ENCODE data around the gene POLR2C.

The POLR2C gene

DNA sequence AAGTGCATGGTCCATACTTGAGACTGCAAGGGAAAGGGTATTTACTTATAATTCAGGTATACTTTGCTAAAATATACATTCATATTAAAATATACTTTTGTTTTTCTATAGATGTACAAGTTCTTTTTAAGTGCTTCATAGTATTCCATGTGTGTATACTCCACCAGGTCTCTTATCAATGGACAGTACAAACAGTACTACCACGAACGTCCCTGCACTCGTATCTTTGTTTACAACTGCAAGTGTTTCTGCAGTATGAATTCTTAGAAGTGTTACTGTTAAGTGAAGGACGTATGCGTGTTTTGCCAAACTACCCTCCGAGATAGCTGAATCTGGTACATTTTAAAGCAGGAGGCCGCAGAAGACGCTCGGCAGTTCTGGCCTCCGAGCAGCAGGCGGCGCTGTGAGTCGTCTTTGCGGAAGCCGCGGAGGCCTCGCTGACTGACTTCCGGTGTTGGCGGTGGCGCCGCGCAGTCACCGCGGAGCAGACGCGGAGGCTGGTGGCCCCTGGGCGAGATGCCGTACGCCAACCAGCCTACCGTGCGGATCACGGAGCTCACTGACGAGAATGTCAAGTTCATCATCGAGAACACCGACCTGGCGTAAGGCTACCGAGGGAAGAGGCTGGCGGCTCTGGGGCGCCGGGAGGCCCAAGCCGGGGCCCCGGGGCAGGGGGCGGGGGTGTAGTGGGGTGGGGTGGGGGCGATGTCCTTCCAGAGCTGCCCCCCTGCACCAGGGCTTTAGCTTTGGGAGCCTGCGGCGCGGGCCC lies at the start of gene POLR2C:
Gene POLR2C (plus strand): TSS at position 471 of the 769 bp plus-strand sequence. CDS start 46 bp downstream, at position 517.
- Mint-ChIP-seq H3K27me3 (no peaks in the 10 kb centered on the region), H3K36me3 (ENCODE audit: low read depth) (peaks cover 90% of the 10 kb centered on the region), H3K4me1 (ENCODE audit: low read depth) (peaks cover 32% of the 10 kb centered on the region), H3K9me3 (no peaks in the 10 kb centered on the region), H3K4me3 (peak within 1 kb of the TSS; percentile 100), H3K27ac (peak within 1 kb of the TSS; percentile 100)
- peak; percentile 96 for DNase-seq

DNA sequence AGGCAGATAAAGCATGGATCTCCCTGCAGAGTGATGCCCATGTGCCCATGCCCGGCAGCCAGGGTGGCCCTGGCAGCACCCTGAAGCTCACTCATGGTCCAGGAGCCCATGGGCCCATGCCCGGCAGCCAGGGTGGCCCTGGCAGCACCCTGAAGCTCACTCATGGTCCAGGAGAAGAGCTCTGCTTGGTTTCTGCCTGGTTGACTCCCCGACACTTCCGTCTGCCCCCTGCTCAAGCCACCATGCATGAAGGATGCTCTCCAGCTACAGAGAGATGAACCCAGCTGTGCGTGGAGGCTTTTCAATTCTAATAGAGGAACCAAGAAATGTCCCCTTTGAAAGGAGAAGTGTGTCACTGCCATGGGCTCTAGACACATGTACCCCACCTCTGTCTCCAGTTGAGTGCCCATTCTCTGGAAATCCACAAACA lies 49.2 kb upstream of the POLR2C start:
- H3K4me1 Mint-ChIP-seq (ENCODE audit: low read depth) = peaks cover 12% of the 10 kb centered on the region
- peaks cover 3% of the 10 kb centered on the region for H3K27me3 Mint-ChIP-seq
- no peak overlapping the region for H3K4me3 Mint-ChIP-seq
- H3K36me3 Mint-ChIP-seq (ENCODE audit: low read depth) = no peaks in the 10 kb centered on the region
- DNase-seq = no peak
- no peak overlapping the region for H3K27ac Mint-ChIP-seq
- no peaks in the 10 kb centered on the region for H3K9me3 Mint-ChIP-seq

DNA sequence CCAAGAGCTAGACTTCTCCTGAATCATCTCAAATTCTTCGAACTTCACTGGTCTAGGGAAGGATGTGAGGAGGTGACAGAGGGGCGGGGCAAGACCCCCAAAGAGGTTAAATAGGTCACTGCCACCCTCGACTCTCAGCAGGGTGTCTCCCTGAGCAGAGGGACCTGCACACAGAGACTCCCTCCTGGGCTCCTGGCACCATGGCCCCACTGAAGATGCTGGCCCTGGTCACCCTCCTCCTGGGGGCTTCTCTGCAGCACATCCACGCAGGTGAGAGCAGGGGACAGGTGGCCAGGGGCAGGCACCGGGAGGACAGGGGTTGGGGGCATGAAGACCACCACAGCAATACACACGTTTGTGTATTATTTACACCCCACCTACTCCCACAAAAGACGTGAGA lies 48.7 kb upstream of the POLR2C start:
- Mint-ChIP-seq H3K36me3 (ENCODE audit: low read depth) (no peaks in the 10 kb centered on the region), H3K27ac (no peak overlapping the region), H3K4me3 (no peak overlapping the region), H3K27me3 (peaks cover 3% of the 10 kb centered on the region), H3K4me1 (ENCODE audit: low read depth) (peaks cover 15% of the 10 kb centered on the region), H3K9me3 (no peaks in the 10 kb centered on the region)
- DNase-seq = no peak

DNA sequence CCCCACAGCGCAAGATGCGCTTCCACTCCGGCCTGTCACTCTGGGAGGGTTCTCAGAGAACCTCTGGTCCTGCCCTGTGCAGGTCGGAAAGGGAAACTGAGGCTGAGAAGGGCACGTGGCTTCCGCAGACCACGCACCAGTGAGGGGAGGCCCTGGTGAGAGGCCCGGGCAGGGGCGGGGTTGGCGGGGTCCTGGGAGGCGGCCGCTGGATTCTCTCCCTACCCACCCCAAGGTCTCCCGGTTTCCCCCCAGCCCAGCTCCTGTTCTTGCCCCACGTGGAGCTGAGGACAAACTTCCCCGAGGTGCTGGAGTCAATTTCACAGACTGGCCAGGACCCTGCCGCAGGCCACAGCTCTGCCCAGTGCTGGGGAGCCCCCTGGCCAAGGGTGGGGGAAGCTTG lies 46.4 kb upstream of the POLR2C start:
- no peak for DNase-seq
- Mint-ChIP-seq H3K4me3 (no peak overlapping the region), H3K9me3 (no peaks in the 10 kb centered on the region), H3K36me3 (ENCODE audit: low read depth) (no peaks in the 10 kb centered on the region), H3K27ac (no peak overlapping the region), H3K4me1 (ENCODE audit: low read depth) (peaks cover 21% of the 10 kb centered on the region), H3K27me3 (no peaks in the 10 kb centered on the region)

DNA sequence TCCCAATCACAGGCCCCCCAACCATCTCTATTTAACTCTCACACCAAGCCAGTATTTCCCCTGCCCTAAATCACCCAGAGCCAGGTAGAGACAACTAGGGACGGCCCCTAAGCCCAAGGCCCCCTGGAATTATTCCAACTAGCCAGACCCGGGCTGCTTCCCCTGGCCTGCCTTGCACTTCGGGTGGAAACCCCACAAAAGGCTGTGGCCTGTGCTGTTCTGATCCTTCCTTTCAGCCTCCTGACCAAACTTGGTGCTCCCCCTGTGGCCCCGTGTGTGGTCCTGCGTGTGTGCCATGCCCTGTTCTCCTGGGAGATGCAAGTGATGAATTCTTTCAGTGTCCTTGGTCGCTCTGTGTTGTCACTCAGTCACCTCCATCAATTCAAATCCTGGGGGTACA lies 43.0 kb upstream of the POLR2C start:
- Mint-ChIP-seq H3K9me3 (no peaks in the 10 kb centered on the region), H3K27ac (no peak overlapping the region), H3K4me1 (ENCODE audit: low read depth) (peaks cover 21% of the 10 kb centered on the region), H3K4me3 (no peak overlapping the region), H3K36me3 (ENCODE audit: low read depth) (peaks cover 2% of the 10 kb centered on the region), H3K27me3 (no peaks in the 10 kb centered on the region)
- no peak for DNase-seq

DNA sequence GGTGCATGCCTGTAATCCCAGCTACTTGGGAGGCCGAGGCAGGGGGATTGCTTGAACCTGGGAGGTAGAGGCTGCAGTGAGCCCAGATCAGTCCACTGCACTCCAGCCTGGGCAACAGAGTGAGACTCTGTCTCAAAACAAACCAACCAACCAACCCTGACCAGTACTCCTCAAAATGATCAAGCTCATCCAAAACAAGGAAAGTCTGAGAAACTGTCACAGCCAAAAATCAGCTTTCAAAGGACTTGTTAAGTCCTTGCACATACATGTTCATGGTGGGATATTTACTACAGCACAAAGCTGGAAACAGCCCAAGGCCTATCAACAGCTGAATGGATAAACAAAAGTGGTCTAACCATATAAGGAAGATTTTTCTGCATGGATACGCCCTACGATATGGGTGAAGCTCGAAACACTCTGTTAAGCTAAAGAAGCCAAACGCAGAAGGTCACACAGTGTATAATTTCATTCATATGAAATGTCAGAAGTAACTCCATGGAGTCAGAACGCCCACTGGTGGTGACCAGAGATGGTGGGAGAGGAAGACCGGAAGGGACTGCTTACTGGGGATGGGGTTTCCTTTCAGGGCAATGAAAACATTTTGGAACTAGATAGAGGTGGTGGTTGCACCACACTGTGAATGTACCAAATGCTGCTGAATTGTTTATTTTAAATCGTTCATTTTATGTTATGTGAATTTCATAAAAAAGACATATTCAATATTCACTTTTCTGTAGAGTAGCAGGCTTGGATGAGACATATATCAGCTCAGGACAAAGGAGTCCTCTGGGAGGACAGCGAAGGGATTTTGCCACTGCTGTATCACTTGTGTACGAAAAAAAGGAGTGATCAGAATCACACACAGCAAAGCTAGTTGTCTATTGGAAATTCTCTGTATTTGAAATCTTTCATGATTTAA lies 40.2 kb upstream of the POLR2C start:
- Mint-ChIP-seq H3K9me3 (no peaks in the 10 kb centered on the region), H3K36me3 (ENCODE audit: low read depth) (peaks cover 15% of the 10 kb centered on the region), H3K27ac (no peak overlapping the region), H3K4me1 (ENCODE audit: low read depth) (peaks cover 14% of the 10 kb centered on the region), H3K4me3 (no peak overlapping the region), H3K27me3 (no peaks in the 10 kb centered on the region)
- no peak for DNase-seq

DNA sequence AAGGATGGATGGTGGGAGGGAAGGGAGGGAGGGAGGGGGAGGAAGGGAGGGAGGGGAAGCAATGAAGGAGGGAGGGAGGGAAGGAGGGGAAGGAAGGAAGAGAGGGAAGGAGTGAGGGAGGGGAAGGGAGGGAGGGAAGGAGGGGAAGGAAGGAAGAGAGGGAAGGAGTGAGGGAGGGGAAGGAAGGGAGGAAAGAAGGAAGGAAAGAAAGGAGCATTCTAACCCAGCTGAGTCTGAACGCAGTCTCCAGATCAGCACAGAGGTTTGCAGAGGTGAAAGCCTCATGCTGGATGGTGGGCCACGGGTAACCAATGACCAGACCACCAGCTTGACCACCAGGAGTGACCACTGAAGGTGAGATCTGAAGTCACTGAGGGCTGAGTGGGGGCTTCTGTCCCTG lies 39.3 kb upstream of the POLR2C start:
- no peak for DNase-seq
- Mint-ChIP-seq H3K9me3 (no peaks in the 10 kb centered on the region), H3K27me3 (no peaks in the 10 kb centered on the region), H3K27ac (no peak overlapping the region), H3K4me3 (no peak overlapping the region), H3K4me1 (ENCODE audit: low read depth) (peaks cover 9% of the 10 kb centered on the region), H3K36me3 (ENCODE audit: low read depth) (peaks cover 24% of the 10 kb centered on the region)

DNA sequence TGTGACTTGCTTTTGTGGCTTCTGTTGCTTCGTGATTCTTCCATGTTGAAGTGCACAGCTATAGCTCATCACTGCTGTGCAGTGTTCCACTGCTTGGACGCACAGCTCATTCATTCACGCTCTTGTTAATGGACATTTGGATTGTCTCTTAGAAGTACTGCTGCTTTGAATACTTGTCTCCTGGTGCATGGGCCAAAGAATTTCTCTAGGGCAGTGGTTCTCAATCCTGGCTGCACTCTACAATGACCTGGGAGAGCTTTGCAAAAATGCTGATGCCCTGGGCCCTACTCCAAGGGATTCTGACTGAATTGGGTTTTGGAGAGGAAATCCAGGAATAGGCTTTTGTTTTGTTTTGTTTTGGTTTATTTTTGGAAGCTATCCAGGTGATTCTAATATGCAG lies 37.9 kb upstream of the POLR2C start:
- no peaks in the 10 kb centered on the region for H3K27me3 Mint-ChIP-seq
- no peaks in the 10 kb centered on the region for H3K9me3 Mint-ChIP-seq
- no peak overlapping the region for H3K27ac Mint-ChIP-seq
- no peak overlapping the region for H3K4me3 Mint-ChIP-seq
- H3K4me1 Mint-ChIP-seq (ENCODE audit: low read depth) = no peaks in the 10 kb centered on the region
- H3K36me3 Mint-ChIP-seq (ENCODE audit: low read depth) = peaks cover 38% of the 10 kb centered on the region
- DNase-seq = no peak

DNA sequence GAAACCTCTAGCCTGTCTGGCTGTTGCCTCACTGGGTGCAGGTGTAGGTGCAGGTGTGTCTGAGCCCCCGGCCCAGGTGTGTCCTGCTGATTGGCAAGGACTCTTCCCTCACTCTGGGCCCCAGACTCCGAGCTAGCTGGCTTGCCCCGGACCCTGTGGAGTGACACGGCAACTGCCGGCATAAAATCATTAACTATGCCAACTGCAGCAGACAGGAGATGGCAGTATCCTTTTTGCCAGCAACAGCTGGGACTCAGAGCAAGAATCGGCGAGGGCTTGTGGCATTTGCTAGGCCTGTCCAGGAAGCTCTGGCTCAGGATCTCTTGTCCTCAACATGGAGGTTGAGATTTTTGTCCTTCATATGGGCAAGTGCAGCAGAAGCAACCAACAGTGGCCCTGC lies 36.1 kb upstream of the POLR2C start:
- no peak overlapping the region for H3K27ac Mint-ChIP-seq
- no peaks in the 10 kb centered on the region for H3K4me1 Mint-ChIP-seq (ENCODE audit: low read depth)
- DNase-seq = no peak
- peaks cover 56% of the 10 kb centered on the region for H3K36me3 Mint-ChIP-seq (ENCODE audit: low read depth)
- H3K27me3 Mint-ChIP-seq = no peaks in the 10 kb centered on the region
- H3K4me3 Mint-ChIP-seq = no peak overlapping the region
- H3K9me3 Mint-ChIP-seq = no peaks in the 10 kb centered on the region

DNA sequence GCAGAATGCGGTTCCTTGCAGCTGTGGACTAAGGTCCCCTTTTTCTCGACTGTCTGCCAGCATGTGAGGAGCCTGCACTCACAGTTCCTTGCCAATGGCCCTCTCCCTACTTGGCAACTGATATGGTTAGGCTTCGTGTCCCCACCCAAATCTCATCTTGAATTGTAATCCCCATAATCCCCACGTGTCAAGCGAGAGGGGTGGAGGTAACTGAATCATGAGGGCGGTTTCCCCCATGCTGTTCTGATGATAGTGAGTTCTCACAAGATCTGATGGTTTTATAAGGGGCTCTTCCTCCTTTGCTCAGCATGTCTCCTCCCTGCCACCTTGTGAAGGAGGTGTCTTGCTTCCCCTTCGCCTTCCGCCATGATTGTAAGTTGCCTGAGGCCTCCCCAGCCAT lies 35.2 kb upstream of the POLR2C start:
- H3K36me3 Mint-ChIP-seq (ENCODE audit: low read depth) = peaks cover 66% of the 10 kb centered on the region
- no peak overlapping the region for H3K4me3 Mint-ChIP-seq
- no peaks in the 10 kb centered on the region for H3K4me1 Mint-ChIP-seq (ENCODE audit: low read depth)
- H3K27ac Mint-ChIP-seq = no peak overlapping the region
- H3K27me3 Mint-ChIP-seq = no peaks in the 10 kb centered on the region
- no peaks in the 10 kb centered on the region for H3K9me3 Mint-ChIP-seq
- no peak for DNase-seq

DNA sequence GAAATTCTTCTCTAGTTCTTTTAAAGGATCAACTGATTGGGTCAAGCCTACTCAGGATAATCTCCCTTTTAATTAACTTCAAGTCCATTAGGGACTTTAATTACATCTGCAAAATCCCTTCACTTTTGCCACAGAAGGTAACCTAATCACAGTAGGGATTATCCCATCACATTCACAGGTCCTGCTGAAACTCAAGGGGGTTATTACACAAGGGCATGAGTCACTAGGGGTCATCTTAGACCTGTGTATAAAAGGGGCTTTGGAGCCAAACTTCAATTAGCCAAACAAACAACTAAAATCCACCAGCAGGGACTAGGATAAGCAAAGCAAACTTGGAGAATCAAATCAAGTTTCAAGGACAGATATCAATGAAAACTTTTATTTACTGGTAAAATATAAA lies 34.7 kb upstream of the POLR2C start:
- peaks cover 2% of the 10 kb centered on the region for H3K4me1 Mint-ChIP-seq (ENCODE audit: low read depth)
- H3K36me3 Mint-ChIP-seq (ENCODE audit: low read depth) = peaks cover 71% of the 10 kb centered on the region
- H3K4me3 Mint-ChIP-seq = no peak overlapping the region
- no peaks in the 10 kb centered on the region for H3K27me3 Mint-ChIP-seq
- no peak for DNase-seq
- no peak overlapping the region for H3K27ac Mint-ChIP-seq
- no peaks in the 10 kb centered on the region for H3K9me3 Mint-ChIP-seq

DNA sequence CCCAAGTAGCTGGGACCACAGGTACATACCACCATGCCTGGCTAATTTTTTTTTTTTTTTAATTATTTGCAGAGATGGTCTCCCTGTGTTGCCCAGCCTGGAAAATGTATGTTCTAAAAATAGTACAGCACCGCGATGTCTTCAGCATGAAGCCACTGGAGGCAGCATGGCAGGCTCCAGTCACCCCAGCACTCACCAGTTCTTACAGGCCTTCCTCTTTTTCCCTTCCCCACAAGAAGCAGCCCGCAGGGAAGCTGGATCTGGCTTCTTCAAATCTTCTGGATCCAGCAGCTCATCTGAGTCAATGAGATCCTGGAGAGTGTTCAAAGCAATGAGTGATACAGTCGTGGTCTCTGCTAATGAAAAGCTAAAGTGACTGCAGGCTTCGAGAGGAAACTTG lies 31.5 kb upstream of the POLR2C start:
- peaks cover 25% of the 10 kb centered on the region for H3K4me1 Mint-ChIP-seq (ENCODE audit: low read depth)
- no peak overlapping the region for H3K4me3 Mint-ChIP-seq
- DNase-seq = no peak
- H3K36me3 Mint-ChIP-seq (ENCODE audit: low read depth) = peaks cover 96% of the 10 kb centered on the region
- peak overlapping the region; percentile 18 for H3K27ac Mint-ChIP-seq
- no peaks in the 10 kb centered on the region for H3K9me3 Mint-ChIP-seq
- H3K27me3 Mint-ChIP-seq = no peaks in the 10 kb centered on the region

DNA sequence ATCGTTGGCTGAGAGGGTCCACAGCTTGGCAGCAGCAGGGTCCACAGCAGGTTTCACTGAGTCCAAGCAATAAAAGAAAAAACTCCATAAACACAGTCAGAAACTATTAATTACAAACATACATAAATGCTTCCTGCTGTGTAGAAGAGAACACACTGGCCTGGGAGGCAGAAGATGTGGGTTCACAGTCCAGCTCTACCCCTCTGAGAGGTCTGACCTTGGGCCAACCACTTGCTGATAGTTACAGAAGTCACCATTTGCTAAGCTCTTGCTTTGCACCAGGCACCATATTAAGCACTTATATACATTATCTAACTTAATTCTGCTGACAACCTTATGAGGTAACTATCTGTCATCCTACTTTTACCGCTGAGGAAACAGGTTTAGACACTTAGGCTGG lies 30.0 kb upstream of the POLR2C start:
- DNase-seq = no peak
- peak overlapping the region; percentile 34 for H3K27ac Mint-ChIP-seq
- H3K9me3 Mint-ChIP-seq = no peaks in the 10 kb centered on the region
- H3K27me3 Mint-ChIP-seq = no peaks in the 10 kb centered on the region
- no peak overlapping the region for H3K4me3 Mint-ChIP-seq
- H3K4me1 Mint-ChIP-seq (ENCODE audit: low read depth) = peaks cover 25% of the 10 kb centered on the region
- H3K36me3 Mint-ChIP-seq (ENCODE audit: low read depth) = peaks cover 97% of the 10 kb centered on the region

DNA sequence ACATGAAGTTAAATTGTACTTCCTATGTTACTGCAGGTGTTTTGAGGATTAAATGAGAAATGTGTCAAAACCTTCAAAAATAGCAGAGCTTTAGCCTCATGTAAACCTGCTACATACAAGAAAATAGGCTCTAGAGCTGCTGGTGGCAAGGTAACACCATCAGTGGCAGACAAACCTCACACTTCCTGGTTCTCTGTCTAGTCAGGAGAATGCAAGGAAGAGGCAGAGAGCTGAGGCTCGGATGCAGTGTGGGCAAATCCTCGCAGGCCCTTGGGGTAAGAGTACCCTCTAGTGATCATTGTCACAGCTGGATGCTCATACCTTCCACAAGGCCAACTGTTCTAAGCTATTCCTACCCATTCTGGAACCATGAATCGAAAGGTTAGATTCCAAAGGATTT lies 29.5 kb upstream of the POLR2C start:
- DNase-seq = no peak
- H3K36me3 Mint-ChIP-seq (ENCODE audit: low read depth) = peaks cover 97% of the 10 kb centered on the region
- H3K9me3 Mint-ChIP-seq = no peaks in the 10 kb centered on the region
- no peak overlapping the region for H3K4me3 Mint-ChIP-seq
- no peaks in the 10 kb centered on the region for H3K27me3 Mint-ChIP-seq
- H3K27ac Mint-ChIP-seq = peak overlapping the region; percentile 34
- H3K4me1 Mint-ChIP-seq (ENCODE audit: low read depth) = peaks cover 25% of the 10 kb centered on the region

DNA sequence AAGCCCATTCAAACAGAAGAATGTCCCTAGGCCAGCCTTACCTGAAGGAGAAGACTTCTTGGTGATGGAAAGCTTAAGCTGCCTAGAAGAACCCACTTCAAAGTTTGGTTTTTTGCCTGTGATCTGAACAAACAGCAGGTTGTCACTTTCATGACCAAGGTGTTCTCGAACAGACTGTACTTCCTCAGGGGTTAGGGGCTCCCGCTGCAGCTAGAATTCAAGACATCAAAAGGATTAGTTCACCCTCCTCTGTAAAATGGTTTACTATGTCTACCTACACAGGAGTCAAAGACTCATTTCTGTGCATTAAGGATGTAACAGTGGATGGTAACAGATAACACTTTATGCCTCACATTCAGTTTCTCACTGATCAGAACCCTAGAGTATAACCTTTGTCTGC lies 28.5 kb upstream of the POLR2C start:
- Mint-ChIP-seq H3K9me3 (no peaks in the 10 kb centered on the region), H3K36me3 (ENCODE audit: low read depth) (peaks cover 97% of the 10 kb centered on the region), H3K4me3 (no peak overlapping the region), H3K27me3 (no peaks in the 10 kb centered on the region), H3K27ac (peak overlapping the region; percentile 78), H3K4me1 (ENCODE audit: low read depth) (peaks cover 25% of the 10 kb centered on the region)
- no peak for DNase-seq

All from activated T-cell treated with anti-CD3 and anti-CD28 coated beads, Interleukin-2, amount 50 U/mL, for 24 hours (primary cell).